Endometrial microvascular endothelial cells (primary cell): ENCODE results near the gene TMEM187. TPM values are rescaled to one million over a fixed set of nuclear protein-coding genes. Genes with fewer than 3 reads are reported as not detected.
"Not testable (repeated sequence)": the region's sequence is repeated elsewhere in the genome, so short reads cannot be mapped to it uniquely, and the experiment has no call there.

Experiments used
- in situ Hi-C: cut with HindIII; loops from 2 replicates; pipeline ENCODE4 v1.10.0; 2017; ENCODE audit warnings: low sequenced_read_pairs, low pct_unique_long_range_greater_than_20kb; ENCODE audit errors: inconsistent ontology term
- total RNA-seq: library from RNA; depleted of rRNA; stranded (reverse); fragments of >200 nt; gene quantifications from one replicate; pipeline ENCODE4 v1.2.3, GENCODE V29; 2015; ENCODE audit errors: inconsistent ontology term

Gene TMEM187
- total RNA-seq, 1 donor from 2014 or later: 9.8 TPM

DNA sequence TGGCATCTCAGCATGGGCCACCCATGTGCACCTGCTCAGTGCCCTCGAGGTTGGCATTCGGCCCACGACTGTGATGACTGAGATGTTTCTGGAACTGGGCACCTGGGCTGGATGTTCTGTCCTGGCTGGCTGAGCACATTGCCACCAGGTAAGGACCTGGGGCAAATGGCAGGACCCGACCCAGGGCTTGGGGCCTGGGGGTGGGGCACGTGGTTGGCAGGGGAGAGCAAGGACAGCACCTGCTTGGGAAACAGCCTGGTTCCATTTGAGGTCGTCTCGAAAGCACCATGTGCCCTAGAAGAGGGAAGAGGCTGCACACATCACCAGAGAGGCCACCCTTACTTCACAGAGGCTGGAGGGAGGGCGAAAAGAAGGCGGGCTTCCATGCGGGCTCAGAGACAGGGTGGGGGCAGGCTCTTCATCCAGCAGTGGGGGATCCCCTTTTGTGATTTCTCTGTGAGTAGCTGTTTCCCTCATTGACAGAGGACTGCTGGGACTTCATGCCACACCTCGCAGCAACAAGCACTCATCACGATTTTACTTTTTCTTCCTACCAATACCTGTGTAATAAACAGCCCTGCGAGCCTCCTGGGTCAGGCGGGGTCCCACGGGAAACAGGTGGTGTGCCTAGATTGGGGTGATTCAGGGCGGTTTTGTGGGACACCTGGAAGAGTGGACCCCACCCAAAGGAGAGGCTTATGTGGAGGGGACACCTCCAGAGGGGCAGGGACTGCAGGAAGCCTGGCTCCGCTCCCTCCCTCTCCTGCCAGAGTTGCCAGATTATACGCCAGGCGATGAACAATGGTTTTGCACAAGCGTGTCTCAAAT, 12.0 kb downstream of the TMEM187 start:
- in situ Hi-C loops: no loop called here

DNA sequence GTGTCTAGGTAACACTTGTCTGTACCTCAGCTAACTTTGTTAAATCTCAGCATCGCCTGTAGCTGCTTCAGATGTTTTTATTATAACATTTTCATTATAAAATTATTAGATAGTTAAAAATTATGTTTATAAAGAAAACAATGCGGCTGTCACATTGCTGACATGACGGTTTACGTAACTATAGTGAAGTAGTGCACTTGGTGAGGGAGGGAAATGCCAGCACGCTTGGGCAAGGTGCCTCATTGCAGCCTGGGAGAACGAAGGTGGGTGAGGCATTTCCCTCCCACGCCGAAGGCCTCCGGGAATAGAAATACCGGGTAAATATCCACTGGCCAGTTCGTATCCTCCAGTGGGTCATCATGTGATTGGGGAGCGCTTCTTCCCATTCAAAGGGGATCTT, 15.9 kb downstream of the TMEM187 start:
- in situ Hi-C loops: no loop called here

DNA sequence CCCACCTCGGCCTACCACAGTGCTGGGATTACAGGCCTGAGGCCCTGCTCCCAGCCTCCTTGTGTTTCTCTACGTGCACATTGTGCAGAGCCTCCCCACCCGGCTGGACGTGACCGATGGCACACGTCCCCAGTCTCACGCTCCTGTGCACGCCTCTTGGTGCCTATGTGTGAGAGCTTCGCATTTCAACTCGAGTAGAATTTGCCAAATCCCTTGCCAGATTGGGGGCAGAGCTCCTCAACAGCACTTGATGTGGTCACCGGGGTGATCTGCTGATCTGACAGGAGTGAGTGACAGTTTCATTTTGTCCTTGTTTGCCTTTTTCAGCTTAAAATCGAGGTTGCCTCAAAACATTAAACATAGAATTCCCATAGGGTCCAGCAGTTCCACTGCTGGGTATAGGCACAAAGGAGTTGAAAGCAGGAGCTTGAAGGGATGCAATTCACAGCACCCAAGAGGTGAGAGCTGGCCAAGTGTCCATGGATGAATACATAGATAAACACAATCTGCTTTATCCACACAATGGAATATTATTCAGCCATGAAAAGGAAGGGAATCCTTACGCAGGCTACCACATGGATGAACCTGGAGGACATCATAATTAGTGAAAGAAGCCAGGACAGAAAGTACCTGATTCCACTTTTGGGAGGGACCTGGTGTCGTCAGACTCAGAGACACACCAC, 17.6 kb downstream of the TMEM187 start:
- in situ Hi-C loops: no loop called here

DNA sequence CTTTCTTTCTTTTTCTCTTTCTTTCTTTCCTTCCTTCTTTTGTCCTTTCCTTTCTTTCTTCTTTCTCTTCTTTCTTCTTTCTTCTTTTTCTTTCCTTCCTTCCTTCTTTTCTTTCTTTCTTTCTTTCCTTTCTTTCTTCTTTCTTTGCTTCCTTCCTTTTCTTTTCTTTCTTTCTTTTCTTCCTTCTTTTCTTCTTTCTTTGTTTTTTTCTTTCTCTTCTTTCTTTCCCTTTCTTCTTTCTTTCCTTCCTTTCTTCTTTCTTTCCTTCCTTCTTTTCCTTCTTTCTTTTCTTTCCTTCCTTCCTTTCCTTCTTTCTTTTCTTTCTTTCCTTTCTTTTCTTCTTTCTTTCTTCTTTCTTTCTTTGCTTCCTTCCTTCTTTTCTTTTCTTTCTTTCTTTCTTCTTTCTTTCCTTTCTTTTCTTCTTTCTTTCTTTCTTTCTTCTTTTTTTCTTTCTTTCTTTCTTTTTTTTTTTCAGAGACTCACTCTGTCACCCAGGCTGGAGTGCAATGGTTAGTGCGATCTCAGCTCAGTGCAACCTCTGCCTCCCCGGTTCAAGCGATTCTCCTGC, 18.5 kb downstream of the TMEM187 start:
- in situ Hi-C loops: no loop called here

DNA sequence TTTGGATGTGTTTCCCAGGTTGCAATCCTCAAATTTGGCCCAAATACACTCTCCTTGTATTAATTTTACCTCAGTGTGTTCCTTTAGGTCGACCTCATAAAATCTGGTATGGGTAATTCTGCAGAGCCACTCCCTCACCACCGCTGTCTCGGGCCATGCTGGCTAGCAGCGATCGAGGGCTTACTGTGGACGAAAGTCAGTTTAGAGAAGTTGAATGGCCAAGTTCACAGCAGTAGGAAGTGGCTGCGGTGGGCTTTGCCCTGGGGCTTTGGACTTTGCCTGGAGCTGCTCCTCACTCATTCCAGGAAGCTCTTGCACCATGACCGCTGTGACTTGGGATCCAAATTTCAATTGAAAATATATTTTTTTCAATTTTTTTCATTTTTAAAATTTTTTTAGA, 19.6 kb downstream of the TMEM187 start:
- in situ Hi-C loops: no loop called here

DNA sequence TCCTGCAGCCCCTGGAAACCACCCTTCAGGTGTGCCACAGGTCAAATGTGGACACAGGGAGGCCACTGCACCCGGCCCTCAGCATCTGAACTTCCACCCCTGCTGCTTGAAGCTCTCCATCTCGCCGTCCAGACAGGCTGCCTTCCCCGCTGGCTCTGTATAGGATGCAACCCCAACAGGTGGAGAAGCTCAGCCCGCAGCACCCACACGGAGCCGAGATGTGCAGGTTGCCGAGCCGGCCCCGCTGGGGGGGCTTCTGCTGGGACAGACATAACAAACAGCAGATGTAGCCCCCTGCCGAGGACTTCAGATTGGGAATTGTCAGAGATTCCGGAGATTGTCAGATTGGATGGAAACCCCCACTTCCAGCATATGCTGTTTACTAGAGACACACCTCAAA, 20.5 kb downstream of the TMEM187 start:
- in situ Hi-C loops: no loop called here

DNA sequence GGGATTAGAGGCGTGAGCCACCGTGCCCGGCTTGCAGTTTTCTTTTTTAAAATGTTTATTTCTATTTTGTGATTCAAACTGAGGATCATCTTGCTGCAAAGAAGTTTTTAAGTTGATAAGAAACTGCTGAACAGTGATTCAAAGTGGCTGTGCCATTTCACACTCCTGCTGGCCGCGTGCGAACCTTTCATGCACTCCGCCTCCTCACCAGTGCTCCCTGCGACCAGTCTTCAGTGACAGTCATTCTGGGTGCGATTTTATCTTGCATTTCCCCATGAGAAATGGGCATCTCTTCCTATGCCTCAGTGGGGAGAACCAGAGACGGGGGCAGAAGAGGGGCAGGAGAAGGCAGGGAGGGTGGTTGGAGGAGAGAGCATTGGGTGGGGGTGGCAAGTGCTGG, 21.4 kb downstream of the TMEM187 start:
- in situ Hi-C loops: no loop called here

DNA sequence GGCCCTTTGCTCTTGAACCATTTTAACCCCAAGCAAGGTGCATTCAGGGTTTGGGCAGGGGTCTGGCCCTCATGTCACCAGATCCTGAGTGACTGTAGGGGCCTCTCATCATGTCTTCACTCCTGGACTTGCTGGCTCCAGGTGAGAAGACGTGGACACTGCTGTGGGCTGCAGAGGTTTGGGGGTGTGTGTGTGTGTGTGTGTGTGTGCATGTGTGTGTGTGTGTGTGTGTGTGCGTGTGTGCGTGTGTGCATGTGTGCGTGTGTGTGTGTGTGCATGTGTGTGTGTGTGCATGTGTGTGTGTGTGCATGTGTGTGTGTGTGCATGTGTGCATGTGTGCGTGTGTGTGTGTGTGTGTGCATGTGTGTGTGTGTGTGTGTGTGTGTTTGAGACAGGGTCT, 21.8 kb downstream of the TMEM187 start:
- in situ Hi-C loops: not testable (repeated sequence)

DNA sequence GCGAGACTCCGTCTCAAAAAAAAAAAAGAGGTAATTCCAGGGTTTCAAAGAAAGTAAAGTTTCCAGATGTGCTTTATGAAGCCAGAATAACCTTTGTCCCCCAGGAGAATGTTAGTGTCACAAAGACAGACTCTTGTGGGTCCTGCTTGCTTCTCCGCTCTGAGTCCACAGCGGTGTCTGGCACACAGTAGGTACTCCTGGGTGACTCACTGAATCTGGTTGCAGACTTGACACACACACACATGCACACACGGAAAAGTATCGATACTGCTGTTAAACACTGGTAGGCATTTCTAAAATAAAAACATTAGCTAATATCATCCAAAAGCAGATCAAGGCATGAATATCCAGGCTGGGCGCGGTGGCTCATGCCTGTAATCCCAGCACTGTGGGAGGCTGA, 22.9 kb downstream of the TMEM187 start:
- in situ Hi-C loops: no loop called here

DNA sequence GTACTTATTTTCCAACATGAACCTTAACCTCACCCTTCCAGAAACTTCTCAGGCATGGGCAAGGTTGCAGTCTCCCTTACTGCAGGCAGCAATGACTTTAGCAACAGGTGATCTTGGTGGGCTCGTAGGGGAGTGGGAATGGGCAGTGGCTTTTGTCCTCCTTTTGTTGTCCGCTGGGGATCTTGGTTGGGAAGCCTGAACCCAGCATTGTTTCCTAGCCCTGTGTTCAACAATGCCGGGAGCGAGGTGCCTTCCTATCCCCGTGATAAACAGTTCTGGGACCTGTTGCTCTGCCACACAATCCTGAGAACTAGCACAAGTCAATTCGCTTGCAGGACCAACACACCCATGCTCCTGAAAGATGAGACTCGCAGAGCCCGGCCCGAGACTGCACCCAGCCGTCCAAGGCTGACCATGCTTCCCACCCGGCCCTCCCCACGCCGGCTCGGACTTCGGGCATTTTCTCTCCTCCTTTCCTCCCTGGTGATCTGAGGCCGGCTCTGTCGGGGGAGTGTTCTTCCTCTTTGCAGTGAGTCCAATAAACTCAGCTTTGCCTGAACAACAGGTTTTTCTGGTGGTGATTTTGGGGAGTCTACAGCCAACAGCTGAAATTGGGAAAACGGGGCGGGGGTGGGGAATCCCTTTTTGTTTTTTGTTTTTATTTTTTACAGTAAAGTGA, 26.9 kb downstream of the TMEM187 start:
- in situ Hi-C loops: no loop called here

DNA sequence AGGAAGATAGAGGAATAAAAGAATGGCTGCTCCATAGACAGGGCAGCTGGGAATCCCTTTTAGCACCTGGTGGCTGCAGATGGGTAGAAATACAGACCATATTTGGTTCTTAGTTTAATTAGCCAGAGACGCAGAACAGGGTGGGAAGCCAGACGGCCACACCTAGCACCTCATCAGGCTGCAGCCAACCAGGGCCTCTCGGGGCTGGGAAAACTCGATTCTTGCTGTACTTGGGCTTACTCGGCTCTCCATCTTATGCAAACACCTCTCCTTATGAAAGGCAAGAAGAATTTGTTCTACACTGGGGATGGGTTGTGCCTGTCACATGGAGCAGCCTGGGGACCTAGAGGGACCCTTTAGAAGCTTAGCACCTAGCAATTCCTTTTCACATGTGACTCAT, 27.5 kb downstream of the TMEM187 start:
- in situ Hi-C loops: no loop called here

DNA sequence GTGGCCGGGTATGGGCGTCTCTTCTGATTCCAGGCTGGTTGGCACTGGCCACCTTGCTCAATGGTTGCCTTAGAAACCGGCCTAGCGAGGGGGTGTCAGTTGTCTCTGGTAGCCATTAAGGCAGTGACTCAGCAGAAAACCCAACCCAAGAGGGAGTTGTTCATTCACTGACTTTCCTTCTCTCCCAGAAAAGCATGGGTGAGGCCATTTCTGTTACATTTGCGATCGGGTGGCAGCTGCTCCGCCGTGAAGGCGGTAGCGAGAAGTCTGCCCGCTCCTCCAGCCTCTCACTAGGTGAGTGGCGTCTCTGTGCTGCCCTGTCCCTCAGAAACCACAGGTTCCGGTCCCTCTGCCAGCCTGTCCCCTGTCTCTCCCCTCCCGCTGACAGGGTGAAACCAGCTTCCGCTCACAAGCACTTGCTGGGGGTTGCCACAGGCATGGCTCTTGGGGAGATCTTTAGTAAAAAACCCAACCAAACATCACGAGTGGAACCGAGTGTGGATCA, 29.7 kb downstream of the TMEM187 start:
- in situ Hi-C loops: no loop called here

DNA sequence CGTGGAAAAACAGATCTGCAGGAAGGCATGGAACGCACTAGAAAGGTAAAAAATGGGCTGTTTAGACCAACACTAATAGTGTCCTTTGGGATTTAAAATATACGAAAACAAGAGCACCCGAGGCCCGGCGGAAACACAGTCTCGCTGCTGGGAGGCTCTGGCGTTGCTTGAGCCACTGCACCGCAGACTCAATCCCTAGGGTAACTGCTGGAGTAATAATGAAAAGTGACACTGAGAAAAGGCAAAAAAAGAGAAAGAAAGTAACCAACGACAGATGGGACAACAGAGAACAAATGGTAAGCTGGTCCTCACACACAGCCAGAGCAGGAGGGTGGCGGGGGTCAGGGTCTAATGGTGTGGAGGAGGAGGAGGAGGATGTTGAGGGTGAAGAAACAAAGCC, 31.8 kb downstream of the TMEM187 start:
- in situ Hi-C loops: no loop called here

DNA sequence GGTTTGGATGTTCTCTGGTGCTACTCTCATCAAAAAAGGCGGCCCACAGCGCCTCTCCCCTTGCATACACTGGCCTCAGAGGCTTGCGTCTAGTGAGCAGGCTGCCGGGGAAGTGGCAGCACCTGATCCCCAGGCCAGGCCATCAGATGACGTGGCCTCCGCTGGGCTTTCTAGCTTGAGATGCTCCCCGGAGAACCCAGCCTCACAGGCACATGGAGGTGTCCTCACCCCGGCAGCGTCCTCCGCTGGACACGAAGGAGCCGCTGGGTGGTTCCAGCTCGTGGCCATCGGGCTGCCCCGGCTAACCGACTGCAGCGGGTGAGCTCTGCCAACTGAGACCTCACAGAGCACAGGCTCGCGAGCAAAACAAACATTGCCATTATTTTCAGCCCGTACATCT, 34.4 kb downstream of the TMEM187 start:
- in situ Hi-C loops: no loop called here

DNA sequence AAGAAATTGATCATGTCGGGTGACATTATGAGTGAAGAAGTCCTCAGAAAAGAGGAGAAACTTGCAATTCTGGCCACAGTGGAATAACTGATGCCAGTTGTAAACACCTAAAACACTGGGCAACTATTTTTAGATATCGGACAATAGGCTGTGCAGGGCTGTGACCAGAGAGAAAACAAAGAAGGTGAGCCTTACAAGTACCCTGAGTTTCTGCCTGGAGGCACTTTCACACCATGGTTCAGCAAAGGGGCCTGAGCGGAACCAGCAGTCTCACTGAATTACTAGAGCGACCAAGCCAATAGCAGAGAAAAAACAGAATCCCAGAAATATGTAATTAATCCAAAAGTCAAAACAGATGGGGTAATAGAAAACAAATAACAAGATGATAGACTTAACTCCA, 36.0 kb downstream of the TMEM187 start:
- in situ Hi-C loops: no loop called here

DNA sequence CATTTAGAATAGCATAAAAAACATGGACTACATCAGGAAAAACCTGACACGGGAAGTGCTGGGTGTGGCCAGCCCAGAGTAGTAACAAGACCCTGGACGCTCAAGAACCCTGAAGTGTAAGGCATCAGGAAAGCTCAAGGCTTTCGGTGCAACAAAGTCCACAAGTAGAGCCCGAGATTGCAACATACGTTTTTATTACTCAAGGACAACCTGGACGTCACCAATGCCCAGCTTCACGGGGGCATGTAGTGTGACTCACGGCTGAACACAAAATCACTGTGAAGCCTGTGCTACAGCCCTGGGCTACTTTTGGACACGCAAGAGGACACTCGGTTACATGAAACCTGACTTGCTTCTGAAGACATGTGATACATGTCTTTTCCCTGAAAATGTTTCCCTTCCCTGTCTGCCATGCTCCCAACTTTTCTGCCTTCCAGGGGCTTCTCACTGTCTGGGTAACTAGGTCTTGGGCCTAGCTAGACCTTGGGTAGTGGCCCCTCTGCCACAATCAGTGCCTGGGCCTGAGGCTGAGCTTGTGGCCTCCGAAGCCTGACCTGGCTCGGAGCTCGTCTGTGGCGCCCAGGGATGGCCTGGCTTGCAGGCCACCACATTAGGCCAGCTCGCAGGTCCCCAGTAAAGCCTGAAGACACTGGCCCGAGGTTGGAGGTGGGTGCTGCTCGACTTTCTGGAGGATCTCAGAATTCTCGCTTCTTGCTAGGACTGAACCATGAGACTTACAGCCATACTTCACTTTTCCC, 38.0 kb downstream of the TMEM187 start:
- in situ Hi-C loops: no loop called here

DNA sequence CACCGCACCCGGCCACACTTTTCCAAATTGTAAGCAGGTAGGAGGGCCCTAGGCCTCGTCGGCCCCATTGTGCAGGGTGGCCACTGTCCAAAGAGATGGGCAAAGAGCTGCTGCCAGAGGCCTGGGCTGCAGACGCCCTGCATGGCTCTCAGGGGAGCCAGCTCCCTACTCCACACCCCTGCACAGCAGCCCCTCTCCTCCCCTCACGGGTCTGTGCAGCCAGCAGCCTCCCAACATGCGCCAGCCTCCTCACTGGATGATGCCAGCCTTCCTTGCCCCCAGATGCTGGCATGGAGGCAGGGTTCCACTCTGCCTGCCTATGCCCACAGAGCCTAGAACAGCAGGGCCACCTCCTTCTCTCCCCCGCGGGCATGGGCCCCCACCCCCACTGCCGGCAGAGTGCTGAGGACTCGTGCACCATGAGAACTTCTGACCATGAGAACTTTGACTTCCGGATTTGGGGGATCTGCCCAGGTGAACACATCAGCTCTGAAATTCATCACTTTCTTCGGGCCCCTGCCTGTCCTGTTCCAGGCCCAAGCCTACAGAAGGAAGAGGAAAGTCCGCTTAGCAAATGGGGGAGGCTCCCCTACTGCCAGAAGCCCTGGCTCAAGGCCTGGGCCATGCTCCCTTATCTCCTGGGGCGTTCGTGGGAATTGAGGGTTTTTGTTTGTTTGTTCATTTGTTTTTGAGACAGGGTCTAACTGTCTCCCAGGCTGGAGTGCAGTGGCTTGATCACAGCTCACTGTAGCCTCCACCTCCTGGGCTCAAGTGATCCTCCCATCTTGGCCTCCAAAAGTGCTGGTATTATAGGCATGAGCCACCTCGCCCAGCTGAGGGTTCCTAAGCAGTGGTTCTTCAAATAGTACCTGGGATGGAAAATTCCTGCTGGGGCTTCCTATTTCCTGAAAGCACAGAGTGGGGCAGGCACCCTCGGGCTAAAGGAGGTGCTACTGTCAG, 39.1 kb downstream of the TMEM187 start:
- in situ Hi-C loops: no loop called here
